Mucosa of descending colon (tissue), 3 donors: ENCODE data around the gene SPTAN1. TPM values are rescaled to one million over a fixed set of nuclear protein-coding genes. Genes with fewer than 3 reads are reported as not detected.
"Not testable (repeated sequence)": the region's sequence is repeated elsewhere in the genome, so short reads cannot be mapped to it uniquely, and the experiment has no call there.

Source experiments
- ATAC-seq: fragments of 200-7000 bp; cut with Tn5 transposase; one replicate; pipeline ENCODE4 v1.9.1; 2020; ENCODE audit warnings: mild to moderate bottlenecking, moderate library complexity
- DNase-seq, 3 donors: peaks; one replicate each; pipeline ENCODE4 v3.0.0-alpha.2; 2020
- H3K36me3 ChIP-seq: fragments of 200-600 bp; one replicate; pipeline ENCODE4 v1.8.0; 2021; ENCODE audit warnings: low read depth, mild to moderate bottlenecking
- H3K4me1 ChIP-seq: fragments of 200-600 bp; one replicate; pipeline ENCODE4 v1.8.0; 2021; ENCODE audit warnings: low read depth, mild to moderate bottlenecking
- H3K4me3 ChIP-seq: fragments of 200-600 bp; one replicate; pipeline ENCODE4 v1.8.0; 2021; ENCODE audit warnings: mild to moderate bottlenecking
- H3K9me3 ChIP-seq: fragments of 200-600 bp; one replicate; pipeline ENCODE4 v1.8.0; 2021; ENCODE audit warnings: mild to moderate bottlenecking
- CTCF ChIP-seq: fragments of 200-600 bp; IDR thresholded peaks from one replicate; pipeline ENCODE4 v1.8.0; 2022; ENCODE audit warnings: antibody characterized with exemption, mild to moderate bottlenecking
- intact Hi-C, 2 donors: fragments of 100-400 bp; cut with DNase I in 1 of 2; cut with micrococcal nuclease in 1 of 2; formaldehyde crosslinking; loops; one replicate each; pipeline versions ENCODE4 v1.11.0 to v1.11.1; 2022; cut with DNase I, micrococcal nuclease
- total RNA-seq, 3 donors: library from RNA; stranded (reverse); fragmentation: NEBNext Ultra II Directional in 2 of 3; extraction: Animal tissue kit (Norgen Biotek cat#: 25700) in 2 of 3; gene quantifications; one replicate each; pipeline versions ENCODE4 v1.2.1 to v1.2.4, GENCODE V29; 2021 to 2023
- donor health status: DM: no; HTN: no; CAD: no; lungs with moderate emphysema.
- donor health status: DM: no; HTN: no; CAD: no.
- donor health status: DM: no; HTN: yes; CAD: no.

SPTAN1 gene
- total RNA-seq, 3 donors from 2014 or later = 235 to 322 (median 321) TPM

DNA sequence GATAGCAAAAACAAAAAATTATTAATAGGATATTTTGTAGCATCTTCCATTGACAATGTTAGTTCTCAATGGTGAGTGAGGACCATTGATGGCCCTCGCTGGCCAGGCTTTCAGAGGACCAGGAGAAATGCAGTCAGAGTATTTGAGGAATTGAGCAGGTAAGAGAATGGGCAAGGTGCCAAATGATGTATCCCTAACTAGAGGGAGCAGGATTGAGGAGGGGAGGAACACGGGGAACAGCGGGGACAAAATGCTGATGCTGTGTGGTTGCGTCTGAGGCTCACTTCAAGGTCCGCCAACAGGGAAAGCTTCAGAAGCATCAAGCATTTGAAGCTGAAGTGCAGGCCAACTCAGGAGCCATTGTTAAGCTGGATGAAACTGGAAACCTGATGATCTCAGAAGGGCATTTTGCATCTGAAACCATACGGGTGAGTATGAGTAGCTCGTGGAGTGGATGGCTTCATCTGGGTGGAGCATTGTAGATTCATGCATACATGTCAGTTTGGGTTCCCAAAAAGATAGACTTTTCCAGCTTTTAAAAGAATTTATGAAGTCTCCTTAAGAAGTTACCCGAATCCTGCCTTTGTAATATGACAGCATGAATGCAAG is 16.2 kb downstream of the SPTAN1 start:
- Histone ChIP-seq H3K9me3 (no peaks in the 10 kb centered on the region), H3K4me1 (peaks cover 13% of the 10 kb centered on the region), H3K36me3 (peaks cover 7% of the 10 kb centered on the region), H3K4me3 (no peak overlapping the region)
- ATAC-seq (no peak), DNase-seq (no peak)
- intact Hi-C loops = no loop called here
- TF ChIP-seq CTCF = no peak

GRCh38 chr9:128575469-128575868 is 23.1 kb downstream of the SPTAN1 start:
- no peak overlapping the region for H3K4me3 ChIP-seq
- intact Hi-C loops = no loop called here
- peaks cover 18% of the 10 kb centered on the region for H3K4me1 ChIP-seq
- DNase-seq = peak in 1 of 3 donors; percentile 77
- H3K36me3 ChIP-seq = peaks cover 7% of the 10 kb centered on the region
- no peak for TF ChIP-seq CTCF
- no peaks in the 10 kb centered on the region for H3K9me3 ChIP-seq
- ATAC-seq = peak; percentile 99

- Histone ChIP-seq H3K9me3 (no peaks in the 10 kb centered on the region), H3K4me1 (peaks cover 18% of the 10 kb centered on the region), H3K4me3 (no peak overlapping the region), H3K36me3 (peaks cover 10% of the 10 kb centered on the region)
- TF ChIP-seq CTCF = no peak
- intact Hi-C loops = no loop called here
- DNase-seq (no peak), ATAC-seq (no peak)
These were observed 23.5 kb downstream of the SPTAN1 start for GRCh38 chr9:128575916-128576315.

GRCh38 chr9:128577206-128577605 is 24.8 kb downstream of the SPTAN1 start:
- Histone ChIP-seq H3K4me1 (peaks cover 18% of the 10 kb centered on the region), H3K9me3 (no peaks in the 10 kb centered on the region), H3K36me3 (peaks cover 20% of the 10 kb centered on the region), H3K4me3 (no peak overlapping the region)
- ATAC-seq (no peak), DNase-seq (no peak)
- no peak for TF ChIP-seq CTCF
- intact Hi-C loops = no loop called here

DNA sequence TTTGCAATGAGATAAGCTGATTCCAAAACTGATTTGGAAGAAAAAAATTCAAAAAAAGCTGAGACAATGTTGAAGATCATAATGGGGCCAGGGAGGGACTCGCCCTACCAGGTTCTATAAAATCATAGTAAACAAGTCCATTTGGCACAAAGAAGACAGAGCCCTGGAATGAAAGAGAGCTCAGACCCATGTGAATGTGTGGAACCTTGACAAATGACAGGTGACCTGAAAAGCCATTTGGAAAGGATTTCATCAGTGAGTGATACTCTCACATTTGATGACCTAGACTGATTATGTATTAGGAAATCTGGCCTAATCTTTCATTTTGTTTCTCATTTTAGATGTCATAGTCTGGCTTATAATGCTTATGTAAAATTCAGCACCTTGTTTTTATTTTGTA is 26.8 kb downstream of the SPTAN1 start:
- no peak for DNase-seq
- no peak for ATAC-seq
- TF ChIP-seq CTCF = no peak
- Histone ChIP-seq H3K36me3 (peaks cover 29% of the 10 kb centered on the region), H3K4me1 (peaks cover 18% of the 10 kb centered on the region), H3K4me3 (no peak overlapping the region), H3K9me3 (no peaks in the 10 kb centered on the region)
- intact Hi-C loops = no loop called here

GRCh38 chr9:128580731-128581130 is 28.3 kb downstream of the SPTAN1 start:
- Histone ChIP-seq H3K4me3 (no peak overlapping the region), H3K9me3 (no peaks in the 10 kb centered on the region), H3K4me1 (peaks cover 4% of the 10 kb centered on the region), H3K36me3 (peaks cover 42% of the 10 kb centered on the region)
- intact Hi-C loops = no loop called here
- no peak for ATAC-seq
- TF ChIP-seq CTCF = no peak
- DNase-seq = no peak

GRCh38 chr9:128585155-128585554 is 32.8 kb downstream of the SPTAN1 start:
- H3K4me3 ChIP-seq, intact Hi-C loops, H3K9me3 ChIP-seq, DNase-seq, H3K4me1 ChIP-seq, ATAC-seq: not testable (repeated sequence)
- peaks cover 64% of the 10 kb centered on the region for H3K36me3 ChIP-seq

DNA sequence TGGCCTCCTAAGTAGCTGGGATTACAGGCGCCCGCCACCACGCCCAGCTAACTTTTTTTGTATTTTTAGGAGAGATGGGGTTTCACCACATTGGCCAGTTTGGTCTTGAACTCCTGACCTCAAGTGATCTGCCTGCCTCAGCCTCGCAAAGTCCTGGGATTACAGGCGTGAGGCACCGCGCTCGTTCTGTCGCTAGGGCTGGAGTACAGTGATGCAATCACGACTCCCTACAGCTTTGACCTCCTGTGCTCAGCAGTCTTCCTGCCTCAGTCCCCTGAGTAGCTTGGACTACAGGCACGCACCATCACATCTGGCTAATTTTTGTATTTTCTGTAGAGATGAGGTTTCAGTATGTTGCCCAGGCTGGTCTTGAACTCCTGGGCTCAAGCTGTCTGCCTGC is 34.5 kb downstream of the SPTAN1 start:
- H3K9me3 ChIP-seq, H3K4me1 ChIP-seq, ATAC-seq, DNase-seq, intact Hi-C loops, H3K4me3 ChIP-seq: not testable (repeated sequence)
- H3K36me3 ChIP-seq = peaks cover 53% of the 10 kb centered on the region
